OCI-LY3 (cell line): ENCODE data around the gene CEACAM8.

ENCODE experiments used
- EZH2phosphoT487 ChIP-seq: fragments of 200-600 bp; shearing (Covaris generic); IDR thresholded peaks from 2 replicates; pipeline ENCODE4 v1.6.1; 2018; ENCODE audit warnings: antibody characterized with exemption, mixed run types, low read depth
- TF ChIP-seq, protein P1 (sequence below): fragments of 200-600, 300-600 bp; sonication (generic); IDR thresholded peaks from 2 replicates; pipeline ENCODE4 v1.5.1; 2014; ENCODE audit warnings: antibody characterized with exemption, low read length, low read depth

GRCh38 chr19:42635233-42635539, 40.5 kb upstream of the CEACAM8 start:
- TF ChIP-seq, protein P1, sequence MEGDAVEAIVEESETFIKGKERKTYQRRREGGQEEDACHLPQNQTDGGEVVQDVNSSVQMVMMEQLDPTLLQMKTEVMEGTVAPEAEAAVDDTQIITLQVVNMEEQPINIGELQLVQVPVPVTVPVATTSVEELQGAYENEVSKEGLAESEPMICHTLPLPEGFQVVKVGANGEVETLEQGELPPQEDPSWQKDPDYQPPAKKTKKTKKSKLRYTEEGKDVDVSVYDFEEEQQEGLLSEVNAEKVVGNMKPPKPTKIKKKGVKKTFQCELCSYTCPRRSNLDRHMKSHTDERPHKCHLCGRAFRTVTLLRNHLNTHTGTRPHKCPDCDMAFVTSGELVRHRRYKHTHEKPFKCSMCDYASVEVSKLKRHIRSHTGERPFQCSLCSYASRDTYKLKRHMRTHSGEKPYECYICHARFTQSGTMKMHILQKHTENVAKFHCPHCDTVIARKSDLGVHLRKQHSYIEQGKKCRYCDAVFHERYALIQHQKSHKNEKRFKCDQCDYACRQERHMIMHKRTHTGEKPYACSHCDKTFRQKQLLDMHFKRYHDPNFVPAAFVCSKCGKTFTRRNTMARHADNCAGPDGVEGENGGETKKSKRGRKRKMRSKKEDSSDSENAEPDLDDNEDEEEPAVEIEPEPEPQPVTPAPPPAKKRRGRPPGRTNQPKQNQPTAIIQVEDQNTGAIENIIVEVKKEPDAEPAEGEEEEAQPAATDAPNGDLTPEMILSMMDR: no peak; the same call in 1 of the 2 replicates
- no peak for TF ChIP-seq EZH2phosphoT487
